ENCODE results near the gene VPS8. TPM values are rescaled to one million over a fixed set of nuclear protein-coding genes. Genes with fewer than 3 reads are reported as not detected.

VPS8 gene
- total and polyA plus RNA-seq, 9 of the 15 experiments (the other 6 are each of a cell fraction or from before 2014, with no cell fraction given) = 7.2 to 41.0 (median 28.3) TPM

DNA sequence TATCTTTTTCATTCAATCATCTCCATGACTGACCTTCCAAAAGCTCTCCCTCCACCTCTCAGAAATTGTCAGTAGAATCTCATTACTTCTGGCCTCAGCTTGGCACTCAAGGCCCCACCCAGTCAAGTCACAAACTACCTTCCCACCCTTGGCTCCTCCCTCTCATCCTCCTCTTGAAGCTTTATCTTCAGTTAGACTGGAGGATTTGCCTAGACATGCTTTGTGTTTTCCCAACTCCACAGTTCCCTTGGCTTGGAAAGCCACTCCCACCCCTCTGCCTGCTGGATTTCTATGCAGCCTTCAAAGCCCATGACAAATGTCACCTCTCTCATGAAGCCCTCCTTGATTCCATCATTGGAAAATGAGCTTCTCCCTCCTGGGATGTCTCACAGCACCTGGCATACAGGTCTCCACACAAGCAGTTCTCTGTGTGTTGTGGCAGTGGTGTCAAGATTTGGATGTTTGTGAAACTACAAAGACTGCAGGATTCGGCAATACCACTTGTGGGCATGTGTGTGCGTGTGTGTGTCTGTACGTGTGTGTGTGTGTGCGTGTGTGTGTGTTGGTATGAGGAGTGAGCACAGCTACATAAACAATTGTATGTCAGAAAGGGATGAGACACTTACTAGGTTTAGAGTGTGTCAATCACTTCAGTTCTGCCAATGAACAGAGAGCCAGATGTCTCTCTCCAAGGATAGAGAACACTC lies 45.3 kb upstream of the VPS8 start:
- POLR2A ChIA-PET = interaction anchor here (0.6 to 1.7 kb wide), 6 partner anchors 9 to 273 kb away, joined by 3 to 5 read pairs (median 3); no protein-coding TSS in a partner anchor
- FAIRE-seq = peak; percentile 87
- WGBS (ENCODE audit: insufficient coverage, low coverage, missing lambda C conversion rate) = 31% methylated on average over 4 of the region's 4 CpGs
- TF ChIP-seq ZNF785 (CRISPR knock-in tag; IDR thresholded peaks at IDR 0.05) (no peak), ZNF23 (CRISPR knock-in tag; IDR thresholded peaks at IDR 0.05) (no peak), ESRRA (IDR thresholded peaks at IDR 0.05; ENCODE audit: borderline replicate concordance, low read depth) (peak; percentile 59; the same call in 1 of the 2 replicates), PURB (CRISPR knock-in tag; IDR thresholded peaks at IDR 0.05; ENCODE audit: low read depth) (no peak), ZEB2 (IDR thresholded peaks at IDR 0.05) (0 out of 2 replicates have a peak, but pooled peaks have one; percentile 36), WHSC1 (IDR thresholded peaks at IDR 0.05; ENCODE audit: low read length) (no peak), PHB (CRISPR knock-in tag; IDR thresholded peaks at IDR 0.05) (no peak), SUPT5H (IDR thresholded peaks at IDR 0.05) (no peak), SP2 (IDR thresholded peaks at IDR 0.05; ENCODE audit: extremely low read depth, low read depth, low read length, poor library complexity, severe bottlenecking) (no peak)
- TF ChIP-seq, protein P1, sequence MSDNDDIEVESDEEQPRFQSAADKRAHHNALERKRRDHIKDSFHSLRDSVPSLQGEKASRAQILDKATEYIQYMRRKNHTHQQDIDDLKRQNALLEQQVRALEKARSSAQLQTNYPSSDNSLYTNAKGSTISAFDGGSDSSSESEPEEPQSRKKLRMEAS (CRISPR knock-in tag; IDR thresholded peaks at IDR 0.05) = no peak
- TF ChIP-seq, protein P2, sequence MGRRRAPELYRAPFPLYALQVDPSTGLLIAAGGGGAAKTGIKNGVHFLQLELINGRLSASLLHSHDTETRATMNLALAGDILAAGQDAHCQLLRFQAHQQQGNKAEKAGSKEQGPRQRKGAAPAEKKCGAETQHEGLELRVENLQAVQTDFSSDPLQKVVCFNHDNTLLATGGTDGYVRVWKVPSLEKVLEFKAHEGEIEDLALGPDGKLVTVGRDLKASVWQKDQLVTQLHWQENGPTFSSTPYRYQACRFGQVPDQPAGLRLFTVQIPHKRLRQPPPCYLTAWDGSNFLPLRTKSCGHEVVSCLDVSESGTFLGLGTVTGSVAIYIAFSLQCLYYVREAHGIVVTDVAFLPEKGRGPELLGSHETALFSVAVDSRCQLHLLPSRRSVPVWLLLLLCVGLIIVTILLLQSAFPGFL (CRISPR knock-in tag; IDR thresholded peaks at IDR 0.05) = no peak
- TF ChIP-seq, protein P3, sequence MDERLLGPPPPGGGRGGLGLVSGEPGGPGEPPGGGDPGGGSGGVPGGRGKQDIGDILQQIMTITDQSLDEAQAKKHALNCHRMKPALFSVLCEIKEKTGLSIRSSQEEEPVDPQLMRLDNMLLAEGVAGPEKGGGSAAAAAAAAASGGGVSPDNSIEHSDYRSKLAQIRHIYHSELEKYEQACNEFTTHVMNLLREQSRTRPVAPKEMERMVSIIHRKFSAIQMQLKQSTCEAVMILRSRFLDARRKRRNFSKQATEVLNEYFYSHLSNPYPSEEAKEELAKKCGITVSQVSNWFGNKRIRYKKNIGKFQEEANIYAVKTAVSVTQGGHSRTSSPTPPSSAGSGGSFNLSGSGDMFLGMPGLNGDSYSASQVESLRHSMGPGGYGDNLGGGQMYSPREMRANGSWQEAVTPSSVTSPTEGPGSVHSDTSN (CRISPR knock-in tag; IDR thresholded peaks at IDR 0.05; ENCODE audit: low read depth) = no peak
- TF ChIP-seq, protein P3 (tag; conservative IDR thresholded peaks at IDR 0.05; ENCODE audit: low read depth) = peak; percentile 29; the same call in 1 of the 2 replicates
- TF ChIP-seq, protein P4, sequence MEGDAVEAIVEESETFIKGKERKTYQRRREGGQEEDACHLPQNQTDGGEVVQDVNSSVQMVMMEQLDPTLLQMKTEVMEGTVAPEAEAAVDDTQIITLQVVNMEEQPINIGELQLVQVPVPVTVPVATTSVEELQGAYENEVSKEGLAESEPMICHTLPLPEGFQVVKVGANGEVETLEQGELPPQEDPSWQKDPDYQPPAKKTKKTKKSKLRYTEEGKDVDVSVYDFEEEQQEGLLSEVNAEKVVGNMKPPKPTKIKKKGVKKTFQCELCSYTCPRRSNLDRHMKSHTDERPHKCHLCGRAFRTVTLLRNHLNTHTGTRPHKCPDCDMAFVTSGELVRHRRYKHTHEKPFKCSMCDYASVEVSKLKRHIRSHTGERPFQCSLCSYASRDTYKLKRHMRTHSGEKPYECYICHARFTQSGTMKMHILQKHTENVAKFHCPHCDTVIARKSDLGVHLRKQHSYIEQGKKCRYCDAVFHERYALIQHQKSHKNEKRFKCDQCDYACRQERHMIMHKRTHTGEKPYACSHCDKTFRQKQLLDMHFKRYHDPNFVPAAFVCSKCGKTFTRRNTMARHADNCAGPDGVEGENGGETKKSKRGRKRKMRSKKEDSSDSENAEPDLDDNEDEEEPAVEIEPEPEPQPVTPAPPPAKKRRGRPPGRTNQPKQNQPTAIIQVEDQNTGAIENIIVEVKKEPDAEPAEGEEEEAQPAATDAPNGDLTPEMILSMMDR (IDR thresholded peaks at IDR 0.05 in 2 of 3, conservative IDR thresholded peaks at IDR 0.05 in 1 of 3; ENCODE audit: insufficient read depth in 2 of 3, low read depth in 1 of 3, low read length in 3 of 3) = no peak

More for the DNA sequence above, 45.3 kb upstream of the VPS8 start:
- peak; percentile 83 for ATAC-seq
- no TSS peak for BruUV-seq (replicated peaks)
- Histone ChIP-seq H3K27ac (ENCODE audit: extremely low read depth, low read depth, low read length) (no peak overlapping the region), H3K9me3 (replicated peaks; ENCODE audit: control insufficient read depth, insufficient read depth, low read depth, low read length) (no peaks in the 10 kb centered on the region), H3K27me3 (ENCODE audit: control insufficient read depth in 2 of 2, insufficient read depth in 2 of 2, low read length in 2 of 2) (peaks cover 20 to 29% of the 10 kb centered on the region in 2 experiments; a peak in 4 of 5 replicates), H3K4me2 (ENCODE audit: insufficient read depth, low read length) (peak overlapping the region; percentile 27; the same call in 1 of the 2 replicates), H3K9me1 (ENCODE audit: control insufficient read depth, insufficient read depth, low read length) (no peaks in the 10 kb centered on the region), H3K4me3 (no peak overlapping the region), H3K4me1 (replicated peaks in 1 of 2; ENCODE audit: control insufficient read depth in 2 of 2, insufficient read depth in 2 of 2, low read length in 2 of 2) (peaks cover 11 to 17% of the 10 kb centered on the region in 2 experiments; a peak in 3 of 5 replicates), H3K36me3 (ENCODE audit: control insufficient read depth, insufficient read depth, low read length) (no peaks in the 10 kb centered on the region), H4K20me1 (replicated peaks; ENCODE audit: control insufficient read depth, insufficient read depth, low read length) (no peaks in the 10 kb centered on the region), H3K9ac (ENCODE audit: insufficient read depth in 1 of 2, low read depth in 2 of 2, low read length in 2 of 2) (no peak overlapping the region), H3K79me2 (ENCODE audit: control insufficient read depth, insufficient read depth, low read length) (no peaks in the 10 kb centered on the region), H2AFZ (ENCODE audit: low read depth, low read length) (peak overlapping the region; percentile 38)
- CTCF ChIA-PET (ENCODE audit: low intra/inter-chr PET ratio) = interaction anchor here (0.6 kb wide), 2 partner anchors 11 to 415 kb away, joined by 3 read pairs; no protein-coding TSS in a partner anchor
- intact Hi-C loops (cut with micrococcal nuclease) (no loop called here), in situ Hi-C loops (cut with MboI) (no loop called here)
- peak; percentile 63 to 73 (median 70) for DNase-seq (ENCODE audit: extremely low read depth in 1 of 4, low spot score in 3 of 4)

All from K562 (cell line).